Upper lobe of left lung (tissue), 6 donors: ENCODE measurements around the gene BRCA2. TPM values are rescaled to one million over a fixed set of nuclear protein-coding genes. Genes with fewer than 3 reads are reported as not detected.

Source experiments
- ATAC-seq, 2 donors: fragments of 200-7000 bp; cut with Tn5 transposase; one replicate each; pipeline ENCODE4 v1.9.1; 2022; ENCODE audit warnings: mild to moderate bottlenecking in 2 of 2, moderate library complexity in 2 of 2; ENCODE audit not compliant: low FRiP score in 2 of 2
- DNase-seq, 2 donors: peaks; one replicate each; pipeline ENCODE4 v3.0.0-alpha.2; 2019 to 2020
- H3K27ac ChIP-seq, 4 donors: fragments of 200-600 bp; sonication (generic); one replicate each; pipeline ENCODE4 v1.5.1; 2016 to 2019
- H3K27me3 ChIP-seq, 4 donors: fragments of 200-600 bp; sonication (generic); one replicate each; pipeline ENCODE4 v1.5.1; 2017 to 2019
- H3K36me3 ChIP-seq, 4 donors: fragments of 200-600 bp; sonication (generic); one replicate each; pipeline ENCODE4 v1.5.1; 2016 to 2019
- H3K4me1 ChIP-seq, 4 donors: fragments of 200-600 bp; sonication (generic); one replicate each; pipeline ENCODE4 v1.5.1; 2018 to 2019
- H3K4me3 ChIP-seq, 4 donors: fragments of 200-600 bp; sonication (generic); one replicate each; pipeline ENCODE4 v1.5.1; 2017 to 2019; ENCODE audit warnings: mild to moderate bottlenecking in 2 of 4, moderate library complexity in 1 of 4
- H3K9me3 ChIP-seq, 4 donors: fragments of 200-600 bp; sonication (generic); one replicate each; pipeline ENCODE4 v1.5.1; 2018 to 2019
- CTCF ChIP-seq, 6 experiments: fragments of 450-650 bp in 4 of 6; fragments of 200-600 bp in 2 of 6; sonication (generic) in 2 of 6; IDR thresholded peaks; one replicate each; pipeline ENCODE4 v1.5.1; 2016 to 2019; ENCODE audit warnings: antibody characterized with exemption in 6 of 6
- EP300 ChIP-seq, 4 donors: sonication (generic); formaldehyde crosslinking; IDR thresholded peaks; one replicate each; pipeline ENCODE4 v1.5.1; 2017; ENCODE audit warnings: antibody characterized with exemption in 4 of 4, control low read depth in 2 of 4
- POLR2A ChIP-seq, 4 donors: fragments of 450-650 bp; IDR thresholded peaks; one replicate each; pipeline ENCODE4 v1.5.1; 2016 to 2017; ENCODE audit warnings: antibody characterized with exemption in 4 of 4, mild to moderate bottlenecking in 2 of 4
- POLR2AphosphoS5 ChIP-seq, 2 donors: sonication (generic); formaldehyde crosslinking; IDR thresholded peaks; one replicate each; pipeline ENCODE4 v1.5.1; 2017; ENCODE audit warnings: antibody characterized with exemption in 2 of 2
- WGBS, 2 donors: methylation state at CpG; one replicate each; pipeline ENCODE4 v1.1.5; 2017 to 2018; 5-methylcytosine and 5-hydroxymethylcytosine counted together
- total RNA-seq, 6 donors: library from RNA; depleted of rRNA in 4 of 6; stranded (reverse); fragments of >200 nt in 4 of 6; gene quantifications; one replicate each; pipeline versions ENCODE4 v1.1.0 to v1.2.1, GENCODE V29; 2016 to 2021
- donor health status: DM: no; HTN: no; CAD: no; lungs with moderate emphysema.
- donor health status: DM: no; HTN: yes; CAD: no; lungs with severe emphysema.

The BRCA2 gene
- total RNA-seq, 6 donors from 2014 or later, result 2.6 to 9.4 (median 3.8) TPM

GRCh38 chr13:32408296-32409000, 93.1 kb downstream of the BRCA2 start:
- no peak overlapping the region for H3K27ac ChIP-seq
- no peaks in the 10 kb centered on the region for H3K9me3 ChIP-seq
- 91% methylated on average over 9 of the region's 9 CpGs for WGBS, 2 donors
- DNase-seq (no peak), ATAC-seq (no peak)
- peaks cover 0 to 31% (median 4%) of the 10 kb centered on the region in 4 donors for H3K36me3 ChIP-seq
- H3K4me3 ChIP-seq, result no peak overlapping the region
- no peaks in the 10 kb centered on the region for H3K27me3 ChIP-seq
- TF ChIP-seq POLR2AphosphoS5 (IDR thresholded peaks at IDR 0.05) (no peak), POLR2A (IDR thresholded peaks at IDR 0.05) (no peak), CTCF (IDR thresholded peaks at IDR 0.05) (no peak), EP300 (IDR thresholded peaks at IDR 0.05) (no peak)
- H3K4me1 ChIP-seq, result peaks cover 6 to 10% (median 9%) of the 10 kb centered on the region in 4 donors

- no peak overlapping the region for H3K27ac ChIP-seq
Measured at GRCh38 chr13:32409001-32409313, 93.6 kb downstream of the BRCA2 start.

GRCh38 chr13:32409561-32410421, 94.5 kb downstream of the BRCA2 start:
- peak in 1 of 2 donors; percentile 72 for DNase-seq
- WGBS, 2 donors, result 55 to 65% methylated on average over 25 to 27 of the region's 27 CpGs
- H3K27ac ChIP-seq, result no peak overlapping the region
- H3K4me1 ChIP-seq, result peaks cover 6 to 10% (median 9%) of the 10 kb centered on the region in 4 donors
- ATAC-seq, result peak; percentile 69 to 92
- no peak overlapping the region for H3K4me3 ChIP-seq
- no peak for TF ChIP-seq POLR2A (IDR thresholded peaks at IDR 0.05)
- no peak for TF ChIP-seq POLR2AphosphoS5 (IDR thresholded peaks at IDR 0.05)
- no peak for TF ChIP-seq CTCF (IDR thresholded peaks at IDR 0.05)
- TF ChIP-seq EP300 (IDR thresholded peaks at IDR 0.05), result no peak
- H3K27me3 ChIP-seq, result no peaks in the 10 kb centered on the region
- no peaks in the 10 kb centered on the region for H3K9me3 ChIP-seq
- H3K36me3 ChIP-seq, result peaks cover 0 to 19% (median 4%) of the 10 kb centered on the region in 4 donors

More at GRCh38 chr13:32409001-32409313, 93.6 kb downstream of the BRCA2 start:
- WGBS, 2 donors, result 65 to 72% methylated on average over 6 of the region's 6 CpGs
- H3K9me3 ChIP-seq, result no peaks in the 10 kb centered on the region
- H3K4me1 ChIP-seq, result peaks cover 6 to 10% (median 9%) of the 10 kb centered on the region in 4 donors
- ATAC-seq (peak in 1 of 2 donors; percentile 55), DNase-seq (no peak)
- no peak for TF ChIP-seq POLR2A (IDR thresholded peaks at IDR 0.05)
- no peak for TF ChIP-seq POLR2AphosphoS5 (IDR thresholded peaks at IDR 0.05)
- no peak for TF ChIP-seq CTCF (IDR thresholded peaks at IDR 0.05)
- TF ChIP-seq EP300 (IDR thresholded peaks at IDR 0.05), result no peak
- peaks cover 0 to 26% (median 4%) of the 10 kb centered on the region in 4 donors for H3K36me3 ChIP-seq
- no peaks in the 10 kb centered on the region for H3K27me3 ChIP-seq
- no peak overlapping the region for H3K4me3 ChIP-seq

GRCh38 chr13:32413284-32413683, 98.0 kb downstream of the BRCA2 start:
- 94 to 95% methylated on average over 3 of the region's 3 CpGs for WGBS, 2 donors
- ATAC-seq, result no peak

More at GRCh38 chr13:32413284-32413683, 98.0 kb downstream of the BRCA2 start:
- Histone ChIP-seq H3K27me3 (no peaks in the 10 kb centered on the region), H3K9me3 (no peaks in the 10 kb centered on the region), H3K4me3 (no peak overlapping the region), H3K27ac (no peak overlapping the region), H3K4me1 (peaks cover 6 to 10% (median 9%) of the 10 kb centered on the region in 4 donors), H3K36me3 (no peaks in the 10 kb centered on the region)
- TF ChIP-seq CTCF (IDR thresholded peaks at IDR 0.05), result no peak
- TF ChIP-seq EP300 (IDR thresholded peaks at IDR 0.05), result no peak
- TF ChIP-seq POLR2AphosphoS5 (IDR thresholded peaks at IDR 0.05), result no peak
- no peak for TF ChIP-seq POLR2A (IDR thresholded peaks at IDR 0.05)
- no peak for DNase-seq
